ENCODE measurements around the gene MT1X.

The MT1X gene

DNA sequence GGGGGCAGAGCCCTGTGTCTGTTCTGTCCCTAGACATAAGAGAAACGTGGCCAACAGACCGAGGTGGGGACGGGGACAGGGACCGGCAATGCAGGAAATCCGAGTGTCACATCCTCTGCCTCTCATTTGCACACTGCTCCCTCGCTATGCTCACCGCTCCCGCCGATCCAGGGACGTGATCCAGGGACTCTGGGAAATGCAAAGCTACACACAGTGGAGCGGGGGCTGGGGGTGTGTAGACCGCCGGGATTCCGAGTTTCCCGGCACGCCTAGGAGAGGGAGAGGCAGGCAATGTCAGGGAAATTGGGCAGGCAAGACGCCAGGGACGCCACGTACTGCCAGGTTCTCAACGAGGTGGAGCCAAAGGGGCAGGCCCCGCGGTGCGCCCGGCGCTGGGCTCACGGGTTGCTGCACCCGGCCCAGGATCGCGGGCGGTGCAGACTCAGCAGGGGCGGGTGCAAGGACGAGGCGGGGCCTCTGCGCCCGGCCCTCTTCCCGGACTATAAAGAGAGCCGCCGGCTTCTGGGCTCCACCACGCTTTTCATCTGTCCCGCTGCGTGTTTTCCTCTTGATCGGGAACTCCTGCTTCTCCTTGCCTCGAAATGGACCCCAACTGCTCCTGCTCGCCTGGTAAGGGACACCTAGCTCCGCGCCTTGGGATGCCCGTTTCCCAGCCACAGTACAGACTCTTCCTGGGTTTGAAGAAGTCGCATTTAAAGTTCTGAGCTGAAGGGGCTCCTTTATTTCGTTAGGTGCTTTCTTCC lies at the start of gene MT1X:
TSS of gene MT1X (plus strand) at position 532 of the 764 bp plus-strand sequence. CDS start at position 603, 71 bp downstream.
- DNase-seq (ENCODE audit: low read depth), result peak; percentile 88
- H3K4me3 ChIP-seq (replicated peaks; ENCODE audit: low read depth, low read length), result peak within 1 kb of the TSS; percentile 68
- TF ChIP-seq, protein P1, sequence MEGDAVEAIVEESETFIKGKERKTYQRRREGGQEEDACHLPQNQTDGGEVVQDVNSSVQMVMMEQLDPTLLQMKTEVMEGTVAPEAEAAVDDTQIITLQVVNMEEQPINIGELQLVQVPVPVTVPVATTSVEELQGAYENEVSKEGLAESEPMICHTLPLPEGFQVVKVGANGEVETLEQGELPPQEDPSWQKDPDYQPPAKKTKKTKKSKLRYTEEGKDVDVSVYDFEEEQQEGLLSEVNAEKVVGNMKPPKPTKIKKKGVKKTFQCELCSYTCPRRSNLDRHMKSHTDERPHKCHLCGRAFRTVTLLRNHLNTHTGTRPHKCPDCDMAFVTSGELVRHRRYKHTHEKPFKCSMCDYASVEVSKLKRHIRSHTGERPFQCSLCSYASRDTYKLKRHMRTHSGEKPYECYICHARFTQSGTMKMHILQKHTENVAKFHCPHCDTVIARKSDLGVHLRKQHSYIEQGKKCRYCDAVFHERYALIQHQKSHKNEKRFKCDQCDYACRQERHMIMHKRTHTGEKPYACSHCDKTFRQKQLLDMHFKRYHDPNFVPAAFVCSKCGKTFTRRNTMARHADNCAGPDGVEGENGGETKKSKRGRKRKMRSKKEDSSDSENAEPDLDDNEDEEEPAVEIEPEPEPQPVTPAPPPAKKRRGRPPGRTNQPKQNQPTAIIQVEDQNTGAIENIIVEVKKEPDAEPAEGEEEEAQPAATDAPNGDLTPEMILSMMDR (IDR thresholded peaks at IDR 0.05; ENCODE audit: low read length, missing control alignments), result no peak

DNA sequence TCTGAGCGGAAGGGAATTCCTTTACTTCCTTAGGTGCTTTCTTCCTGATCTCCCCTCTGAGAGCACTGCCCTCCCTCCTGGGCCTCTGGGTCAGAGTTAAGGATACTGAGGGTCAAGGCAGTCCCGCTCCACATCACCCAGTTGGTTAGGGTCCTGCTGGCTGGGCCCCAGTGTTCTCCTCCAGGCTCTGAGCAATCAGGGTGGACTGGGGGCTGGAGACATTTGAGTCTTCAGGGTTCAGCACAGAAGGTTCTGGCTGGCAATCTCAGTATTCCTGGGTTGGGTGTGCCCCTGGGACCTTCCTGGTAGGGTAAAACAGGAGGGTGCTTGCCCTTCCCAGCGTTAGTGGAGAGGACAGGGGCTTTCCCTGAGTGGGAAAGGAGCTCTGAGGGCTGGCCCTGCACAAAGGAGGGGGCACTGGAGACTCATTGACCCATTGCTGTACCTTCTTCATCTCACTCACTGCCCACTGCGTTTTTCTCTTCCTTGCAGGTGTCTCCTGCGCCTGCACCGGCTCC lies 49.4 kb upstream of the MT1X start:
- TF ChIP-seq, protein P1 (IDR thresholded peaks at IDR 0.05; ENCODE audit: low read length, missing control alignments), result no peak
- peak overlapping the region; percentile 43 for H3K4me3 ChIP-seq (replicated peaks; ENCODE audit: low read depth, low read length)

DNA sequence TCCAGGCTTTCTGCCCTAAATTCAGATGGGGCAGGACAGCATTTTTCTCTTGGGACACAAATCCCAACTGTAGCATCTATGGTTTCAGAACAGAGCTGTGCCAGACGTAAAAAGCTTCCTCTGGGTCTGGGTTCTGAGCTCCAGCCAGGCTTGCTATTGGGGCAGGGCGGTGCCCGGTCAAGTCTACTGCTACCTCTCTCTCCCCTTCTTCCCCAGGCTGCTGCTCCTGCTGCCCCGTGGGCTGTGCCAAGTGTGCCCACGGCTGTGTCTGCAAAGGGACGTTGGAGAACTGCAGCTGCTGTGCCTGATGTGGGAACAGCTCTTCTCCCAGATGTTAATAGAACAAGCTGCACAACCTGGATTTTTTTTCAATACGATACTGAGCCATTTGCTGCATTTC lies 48.7 kb upstream of the MT1X start:
- H3K4me3 ChIP-seq (replicated peaks; ENCODE audit: low read depth, low read length), result no peak overlapping the region
- TF ChIP-seq, protein P1 (IDR thresholded peaks at IDR 0.05; ENCODE audit: low read length, missing control alignments), result no peak
- no peak for DNase-seq (ENCODE audit: low read depth)

More for the DNA sequence above, 49.4 kb upstream of the MT1X start:
- DNase-seq (ENCODE audit: low read depth), result no peak

DNA sequence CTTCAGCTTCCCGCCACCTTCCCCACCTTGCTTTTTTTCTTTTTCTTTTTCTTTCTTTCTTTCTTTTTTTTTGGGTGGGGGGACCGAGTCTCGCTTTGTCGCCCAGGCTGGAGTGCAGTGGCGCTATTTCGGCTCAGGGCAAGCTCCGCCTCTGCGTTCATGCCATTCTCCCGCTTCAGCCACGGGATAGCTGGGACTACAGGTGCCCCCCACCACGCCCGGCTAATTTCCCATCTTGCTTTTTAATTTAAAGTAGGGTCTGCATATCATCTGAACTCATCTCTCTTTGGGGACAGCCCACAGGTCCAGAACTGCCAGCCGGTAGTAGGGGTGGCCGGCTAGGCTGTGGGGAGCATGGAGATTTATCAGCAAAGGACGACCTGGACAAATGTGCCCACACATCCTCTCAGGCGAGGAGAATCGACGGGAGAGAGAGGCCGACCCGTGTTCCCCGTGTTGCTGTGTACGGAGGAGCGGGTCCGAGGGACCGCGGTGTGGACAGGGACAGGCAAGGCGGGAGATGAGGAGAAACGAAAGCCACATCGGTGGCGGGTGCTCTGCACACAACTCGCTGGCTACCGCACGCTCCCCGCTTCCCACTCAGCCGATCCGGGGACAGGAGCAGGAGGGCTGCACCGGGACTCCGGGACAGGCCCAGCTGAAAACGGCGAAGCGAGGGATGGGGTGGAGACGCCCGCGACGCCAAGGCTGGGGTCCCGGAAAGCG lies 47.4 kb upstream of the MT1X start:
- DNase-seq (ENCODE audit: low read depth), result no peak
- TF ChIP-seq, protein P1 (IDR thresholded peaks at IDR 0.05; ENCODE audit: low read length, missing control alignments), result no peak
- H3K4me3 ChIP-seq (replicated peaks; ENCODE audit: low read depth, low read length), result peak overlapping the region; percentile 22

DNA sequence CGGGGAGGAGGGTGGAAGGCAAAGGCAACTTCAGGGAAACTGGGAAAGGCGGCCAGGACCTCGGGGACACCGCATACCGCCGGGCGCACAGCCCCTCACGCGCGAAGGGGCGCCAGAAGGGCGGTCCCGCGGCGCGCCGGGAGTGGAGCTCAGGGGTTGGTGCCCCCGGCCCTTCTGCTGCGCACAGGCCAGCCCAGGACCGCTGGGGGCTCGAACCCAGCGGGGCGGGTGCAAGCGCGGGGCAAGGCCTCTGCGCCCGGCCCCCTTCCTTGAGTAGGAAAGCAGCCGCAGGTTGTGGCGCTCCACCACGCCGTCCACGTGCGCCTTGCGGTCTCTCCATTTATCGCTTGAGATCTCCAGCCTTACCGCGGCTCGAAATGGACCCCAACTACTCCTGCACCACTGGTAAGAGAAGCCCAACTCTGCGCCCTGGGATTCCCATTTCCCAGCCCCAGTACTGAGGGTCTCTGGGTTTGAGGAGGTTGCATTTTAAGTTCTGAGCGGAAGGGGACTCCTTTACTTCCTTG lies 46.8 kb upstream of the MT1X start:
- peak overlapping the region; percentile 22 for H3K4me3 ChIP-seq (replicated peaks; ENCODE audit: low read depth, low read length)
- DNase-seq (ENCODE audit: low read depth), result no peak
- TF ChIP-seq, protein P1 (IDR thresholded peaks at IDR 0.05; ENCODE audit: low read length, missing control alignments), result no peak

DNA sequence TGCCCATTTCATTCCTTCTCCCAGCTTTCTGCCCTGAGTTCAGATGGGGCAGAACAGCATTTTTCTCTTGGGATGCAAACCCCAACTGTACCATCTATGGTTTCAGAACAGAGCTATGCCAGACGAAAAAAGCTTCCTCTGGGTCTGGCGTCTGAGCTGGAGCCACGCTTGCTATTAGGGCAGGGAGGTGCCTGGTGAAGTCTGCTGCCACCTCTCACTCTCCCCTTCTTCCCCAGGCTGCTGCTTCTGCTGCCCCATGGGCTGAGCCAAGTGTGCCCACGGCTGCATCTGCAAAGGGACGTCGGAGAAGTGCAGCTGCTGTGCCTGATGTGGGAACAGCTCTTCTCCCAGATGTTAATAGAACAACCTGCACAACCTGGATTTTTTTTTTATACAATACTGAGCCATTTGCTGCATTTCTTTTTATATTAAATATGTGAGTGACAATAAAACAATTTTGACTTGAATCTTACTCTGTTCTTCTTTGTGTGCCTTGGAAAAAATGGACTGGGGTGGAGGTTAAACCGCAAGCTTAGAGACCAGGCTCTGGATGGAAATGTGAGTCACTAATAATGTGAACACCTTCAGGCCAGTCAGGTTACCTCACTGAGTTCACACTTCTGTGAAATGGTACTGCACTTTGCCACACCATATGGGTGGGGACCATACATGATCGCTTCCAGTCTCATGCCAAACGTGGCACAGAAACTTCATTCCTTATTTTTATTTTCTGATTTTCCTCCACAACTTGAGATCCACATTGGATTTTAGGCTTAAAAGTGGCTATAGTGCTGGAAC lies 45.5 kb upstream of the MT1X start:
- TF ChIP-seq, protein P1 (IDR thresholded peaks at IDR 0.05; ENCODE audit: low read length, missing control alignments), result no peak

More for the DNA sequence above, 45.5 kb upstream of the MT1X start:
- no peak overlapping the region for H3K4me3 ChIP-seq (replicated peaks; ENCODE audit: low read depth, low read length)
- DNase-seq (ENCODE audit: low read depth), result no peak

All from fibroblast of pulmonary artery (primary cell).